HS-5 (cell line): ENCODE results near the gene CFAP65.

ENCODE experiments used
- DNase-seq: peaks from one replicate; pipeline ENCODE4 v3.0.0-alpha.2; 2012; ENCODE audit warnings: low read depth

CFAP65 gene

DNA sequence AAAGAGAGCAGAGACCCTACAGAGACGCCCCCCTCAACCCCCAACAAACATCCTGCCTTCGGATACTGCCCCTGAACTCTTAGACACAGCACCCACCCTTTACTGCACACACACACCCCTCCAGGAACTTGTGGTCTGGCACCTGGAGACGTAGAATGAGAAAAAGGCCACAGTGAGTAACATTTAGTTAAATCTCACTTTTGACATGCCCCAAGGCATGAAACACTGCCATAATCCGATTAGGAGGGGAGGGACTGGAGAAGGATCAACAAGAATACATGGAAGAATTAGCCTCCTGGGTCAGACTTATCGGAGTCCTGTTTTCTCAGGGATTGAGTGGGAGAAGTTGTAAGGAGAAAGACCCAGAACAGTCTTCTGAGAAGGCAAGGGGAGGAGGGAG lies 77.7 kb downstream of the CFAP65 start:
- peak; percentile 24 for DNase-seq

DNA sequence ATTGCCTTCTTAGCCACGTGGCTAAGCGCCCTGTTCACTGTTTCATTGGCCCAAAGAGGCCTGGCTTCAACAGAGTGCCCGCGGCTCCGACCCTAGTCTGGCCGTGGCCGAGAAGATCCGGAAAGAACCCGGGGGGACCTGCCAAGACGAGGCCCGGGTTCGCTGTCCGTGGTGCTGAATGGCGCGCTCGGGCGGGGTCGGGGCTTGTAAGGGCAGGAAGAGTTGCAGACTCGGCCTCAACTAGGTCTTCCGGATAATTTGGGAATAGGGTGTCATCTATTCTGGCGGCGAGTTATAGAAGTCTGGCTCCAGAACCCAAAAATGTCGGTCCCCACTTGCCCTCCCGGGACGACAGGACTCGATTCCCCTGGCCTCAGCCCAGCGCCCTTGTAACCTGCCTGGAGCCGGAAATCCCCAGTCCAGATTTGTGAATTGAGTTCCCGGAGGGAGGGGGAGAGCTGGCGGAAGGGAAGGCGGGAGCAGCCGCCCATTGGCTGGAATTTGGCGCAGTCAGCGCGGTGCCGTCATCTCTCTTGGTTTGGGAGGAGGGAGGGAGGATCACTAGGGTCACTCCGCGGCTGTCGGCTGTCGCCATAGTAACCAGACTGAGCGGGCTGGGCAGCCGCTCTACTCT lies 78.3 kb downstream of the CFAP65 start:
- DNase-seq: no peak

DNA sequence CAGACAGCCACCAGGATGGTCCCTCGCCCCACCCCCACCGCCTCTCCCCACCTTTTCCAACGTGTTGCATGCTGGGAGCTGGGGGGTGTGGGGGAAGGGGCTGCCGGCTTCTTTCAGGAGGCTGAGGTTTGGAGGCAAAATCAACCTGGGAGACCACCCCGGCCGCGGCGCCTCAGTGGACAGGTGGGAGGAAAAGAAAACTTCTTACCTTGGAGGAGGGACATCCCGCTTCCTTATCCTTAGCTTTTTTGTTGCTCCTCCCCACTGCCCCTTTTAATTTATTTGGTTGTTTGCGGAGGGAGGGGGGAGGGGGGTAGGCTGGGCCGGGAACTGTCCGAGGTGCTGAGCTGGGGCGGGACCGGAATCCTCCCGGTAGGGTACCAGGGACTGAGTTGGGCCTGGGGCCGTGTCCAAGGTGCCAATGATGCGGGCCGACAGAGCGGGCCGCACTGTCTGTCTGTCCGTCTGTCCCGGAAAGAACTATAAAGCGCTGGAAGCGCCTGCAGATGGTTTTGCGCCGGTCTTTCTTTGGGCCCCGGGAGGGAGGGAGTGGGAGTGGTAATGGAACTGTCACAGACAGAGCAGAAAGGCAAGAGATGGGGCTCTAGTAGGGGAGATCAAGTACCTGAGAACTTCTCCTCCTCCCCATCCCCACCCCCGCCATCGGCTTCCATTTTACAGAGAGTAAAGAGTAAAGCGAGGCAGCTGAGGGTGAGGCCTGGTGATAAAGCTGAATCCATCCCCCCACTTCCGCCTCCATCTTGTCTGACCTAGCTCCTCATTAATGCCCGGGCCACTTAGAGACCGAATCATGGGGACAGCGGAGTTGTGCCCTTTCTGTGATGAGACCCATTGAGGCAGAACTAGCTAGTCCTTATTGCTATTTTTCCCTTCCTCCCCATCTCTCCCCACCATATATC lies 79.4 kb downstream of the CFAP65 start:
- no peak for DNase-seq

DNA sequence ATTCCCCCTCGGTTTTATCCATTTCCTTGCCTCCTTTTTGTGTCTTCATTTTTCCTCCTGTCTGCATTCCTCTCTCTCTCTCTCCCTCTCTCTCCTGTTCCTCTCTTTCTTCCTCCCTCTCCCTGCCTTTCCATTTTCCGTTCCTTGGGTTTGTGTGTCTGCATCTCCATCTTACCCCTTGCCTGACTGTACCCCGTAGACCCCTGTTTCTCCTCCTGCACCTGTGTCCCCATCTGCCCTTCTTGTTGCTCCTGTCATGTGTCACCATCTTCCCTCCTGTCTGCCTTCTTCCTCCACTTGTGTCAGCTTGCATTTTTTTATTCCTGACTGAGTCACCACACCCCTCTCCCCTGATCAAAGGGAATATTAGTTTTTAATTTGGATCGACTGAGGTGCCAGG lies 80.1 kb downstream of the CFAP65 start:
- DNase-seq: no peak

DNA sequence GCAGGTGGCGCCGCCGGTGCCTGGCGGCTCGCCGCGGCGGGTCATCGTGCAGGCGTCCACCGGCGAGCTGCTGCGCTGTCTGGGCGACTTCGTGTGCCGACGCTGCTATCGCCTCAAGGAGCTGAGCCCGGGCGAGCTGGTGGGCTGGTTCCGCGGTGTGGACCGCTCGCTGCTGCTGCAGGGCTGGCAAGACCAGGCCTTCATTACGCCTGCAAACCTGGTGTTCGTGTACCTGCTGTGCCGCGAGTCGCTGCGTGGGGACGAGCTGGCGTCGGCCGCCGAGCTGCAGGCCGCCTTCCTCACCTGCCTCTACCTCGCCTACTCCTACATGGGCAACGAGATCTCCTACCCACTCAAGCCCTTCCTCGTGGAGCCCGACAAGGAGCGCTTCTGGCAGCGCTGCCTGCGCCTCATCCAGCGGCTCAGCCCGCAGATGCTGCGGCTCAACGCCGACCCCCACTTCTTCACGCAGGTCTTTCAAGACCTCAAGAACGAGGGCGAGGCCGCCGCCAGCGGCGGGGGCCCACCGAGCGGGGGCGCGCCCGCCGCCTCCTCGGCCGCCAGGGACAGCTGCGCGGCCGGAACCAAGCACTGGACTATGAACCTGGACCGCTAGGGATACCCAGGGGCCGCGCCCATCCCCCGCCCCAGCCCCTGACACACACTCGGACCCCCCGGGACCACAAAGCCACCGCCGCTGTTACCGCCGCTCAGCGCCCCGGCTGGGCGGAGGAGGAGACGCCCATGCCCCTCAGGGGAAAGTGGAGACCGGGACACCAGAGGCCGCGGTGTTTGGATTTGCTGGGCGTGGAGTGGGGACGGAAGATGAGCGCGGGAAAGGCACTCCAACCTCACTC lies 80.8 kb downstream of the CFAP65 start:
- DNase-seq: no peak

DNA sequence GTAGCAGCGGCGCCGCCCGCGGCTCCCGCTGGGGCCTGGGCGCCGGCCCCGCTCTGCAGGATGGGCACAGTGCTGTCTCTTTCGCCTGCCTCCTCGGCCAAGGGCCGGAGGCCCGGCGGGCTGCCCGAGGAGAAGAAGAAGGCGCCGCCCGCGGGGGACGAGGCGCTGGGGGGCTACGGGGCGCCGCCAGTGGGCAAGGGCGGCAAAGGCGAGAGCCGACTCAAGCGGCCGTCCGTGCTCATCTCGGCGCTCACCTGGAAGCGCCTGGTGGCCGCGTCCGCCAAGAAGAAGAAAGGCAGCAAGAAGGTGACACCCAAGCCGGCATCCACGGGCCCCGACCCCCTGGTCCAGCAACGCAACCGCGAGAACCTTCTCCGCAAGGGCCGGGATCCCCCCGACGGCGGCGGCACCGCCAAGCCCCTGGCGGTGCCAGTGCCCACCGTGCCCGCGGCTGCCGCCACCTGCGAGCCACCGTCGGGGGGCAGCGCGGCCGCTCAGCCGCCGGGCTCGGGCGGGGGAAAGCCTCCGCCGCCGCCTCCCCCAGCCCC lies 81.5 kb downstream of the CFAP65 start:
- DNase-seq: no peak

DNA sequence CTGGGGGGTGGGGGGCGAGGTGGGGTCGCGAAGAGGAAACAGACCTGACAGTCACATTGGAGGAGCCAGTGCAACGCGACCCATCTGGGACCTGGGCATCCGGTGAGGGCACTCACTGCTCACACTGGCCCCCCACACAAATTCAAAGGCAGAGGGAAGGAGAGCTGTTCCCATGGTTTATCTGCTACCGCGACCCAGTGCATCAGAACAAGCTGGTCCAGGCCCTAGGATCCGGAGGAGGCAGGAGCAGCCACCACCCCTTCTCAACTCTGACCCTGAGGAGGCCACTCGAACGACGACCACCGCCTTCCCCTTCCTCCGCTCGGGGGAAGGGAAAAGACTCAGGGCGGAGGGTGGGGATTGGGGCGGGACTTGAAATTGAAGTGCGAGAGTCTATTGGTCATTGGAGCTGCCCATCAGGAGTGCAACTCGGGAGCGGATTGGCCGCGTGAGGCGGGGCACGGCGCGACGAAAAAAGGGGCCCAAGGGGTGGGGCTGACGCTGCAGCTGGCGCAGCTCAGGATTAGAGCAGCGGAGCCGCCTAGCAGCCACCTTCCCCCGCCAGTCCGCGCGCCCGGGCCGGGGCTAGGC lies 82.1 kb downstream of the CFAP65 start, which contains the start of gene CDK5R2:
Gene CDK5R2, plus strand, starts transcription at position 526 of the 591 bp plus-strand sequence. CDS start 155 bp downstream, outside the sequence.
- peak; percentile 72 for DNase-seq

DNA sequence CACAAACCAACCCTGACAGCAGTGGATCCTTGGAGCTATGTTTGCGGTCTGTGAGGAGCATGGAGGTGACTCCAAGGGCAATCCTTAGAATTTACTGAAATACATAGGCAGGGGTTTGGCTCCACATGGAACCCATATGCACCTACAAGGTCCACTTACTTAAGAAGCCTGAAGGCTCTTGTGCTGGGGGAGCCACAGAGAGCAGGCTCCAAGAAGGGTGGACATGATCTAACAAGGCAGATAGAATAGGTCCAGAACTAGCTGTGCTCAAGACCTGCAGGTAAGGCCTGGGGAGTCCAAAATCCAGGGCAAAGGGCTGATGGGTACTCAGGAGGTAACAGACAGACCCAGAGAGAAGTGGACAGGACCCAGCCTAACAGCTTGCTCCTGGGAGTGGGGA lies 83.0 kb downstream of the CFAP65 start:
- no peak for DNase-seq

DNA sequence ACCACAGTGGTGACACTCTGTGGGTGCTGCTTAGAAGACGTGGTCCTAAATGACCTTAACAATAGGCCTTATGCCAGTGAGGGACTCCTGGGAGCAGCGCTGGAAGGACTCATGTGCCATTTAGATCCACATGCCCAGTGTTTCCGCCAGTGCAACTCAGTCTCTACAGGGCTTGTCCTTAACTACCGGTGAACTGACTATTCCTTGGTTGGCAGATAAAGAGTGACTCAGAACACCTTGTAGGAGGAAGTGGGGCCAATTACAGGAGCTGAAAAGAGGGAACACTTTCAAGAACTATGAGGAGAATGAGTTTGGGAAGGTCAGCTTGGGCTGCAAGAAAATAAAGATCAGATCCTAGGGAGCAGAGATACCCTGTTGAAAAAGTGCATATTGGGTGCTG lies 83.6 kb downstream of the CFAP65 start:
- no peak for DNase-seq

DNA sequence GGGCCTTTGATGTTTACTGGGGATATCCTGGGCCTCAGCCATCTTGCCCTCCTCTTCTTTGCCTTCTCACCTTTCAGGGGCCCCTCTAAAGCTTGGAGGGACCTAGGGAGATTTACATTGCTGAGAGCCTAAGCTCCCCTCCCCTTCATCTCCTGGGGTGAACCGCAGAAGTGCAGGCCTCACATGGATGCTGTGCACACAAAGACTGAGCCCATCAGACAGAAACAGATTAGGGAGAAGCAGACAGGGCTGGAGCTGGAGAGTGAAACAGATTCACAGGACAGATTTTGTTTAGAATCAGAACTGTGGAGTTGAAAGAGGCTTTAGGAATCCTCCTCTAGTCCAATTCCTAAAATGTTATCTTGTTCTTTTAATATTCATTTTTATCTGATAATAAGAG lies 85.3 kb downstream of the CFAP65 start:
- no peak for DNase-seq

DNA sequence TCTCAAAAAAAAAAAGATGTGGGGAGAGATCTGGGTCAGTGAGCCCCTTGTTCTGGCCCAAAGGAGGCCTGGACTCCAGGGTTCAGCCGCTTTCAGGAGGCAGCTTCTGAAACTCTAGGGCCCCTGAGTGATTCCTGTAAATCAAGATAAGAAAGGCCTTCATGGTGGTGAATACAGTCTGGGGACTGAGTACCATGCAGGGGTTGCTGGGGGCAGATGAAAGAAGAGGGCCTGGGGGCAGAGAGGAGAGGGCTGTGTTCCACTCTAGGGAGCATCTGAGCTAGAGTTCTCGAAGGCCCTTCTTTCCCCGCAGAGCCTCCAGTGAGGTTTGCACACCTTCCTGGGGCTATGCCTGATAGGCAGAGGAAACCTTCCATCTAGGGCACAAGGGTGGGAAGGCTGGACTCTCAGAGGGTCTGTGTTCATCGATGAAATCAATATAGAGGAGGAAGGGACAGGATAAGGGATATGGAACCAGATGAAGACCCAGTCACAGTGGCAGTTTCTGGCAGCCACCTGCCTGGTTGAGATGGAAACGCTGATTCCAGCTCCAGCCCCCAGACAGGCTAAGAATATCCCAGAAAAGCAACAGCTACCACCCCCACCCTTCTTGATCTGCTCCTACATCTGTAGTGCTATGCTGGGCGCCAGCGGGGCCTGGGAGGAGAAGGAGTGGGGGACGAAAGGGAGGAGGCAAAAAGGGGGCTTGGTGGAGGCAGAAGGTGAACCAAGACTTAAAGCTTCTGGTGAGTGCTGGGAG lies 86.6 kb downstream of the CFAP65 start:
- no peak for DNase-seq

DNA sequence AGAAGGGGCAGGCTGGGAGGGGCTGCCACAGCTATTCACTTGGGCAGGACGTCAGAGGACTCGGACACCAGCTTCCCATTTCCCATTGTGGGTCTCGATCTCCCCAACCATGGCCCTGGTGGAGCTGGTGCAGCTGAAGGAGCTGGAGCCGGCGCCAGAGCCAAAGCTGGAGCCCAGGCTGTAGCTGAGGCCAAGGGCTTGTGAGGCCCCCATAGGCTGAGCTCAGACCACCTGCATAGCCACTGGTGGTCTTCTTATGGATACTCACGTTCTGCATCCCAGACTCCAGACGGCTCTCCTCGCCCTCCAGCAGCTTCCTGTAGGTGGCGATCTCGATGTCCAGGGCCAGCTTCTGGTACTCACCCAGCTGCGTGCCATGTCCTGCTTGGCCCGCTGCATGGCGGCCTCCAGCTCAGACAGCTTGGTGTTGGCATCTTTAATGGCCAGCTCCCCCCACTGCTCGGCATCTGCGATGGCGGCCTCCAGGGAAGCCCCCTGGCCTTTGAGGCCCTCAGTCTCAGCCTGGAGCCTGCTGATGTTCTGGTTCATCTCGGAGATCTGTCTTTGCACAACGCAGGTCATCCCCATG lies 87.9 kb downstream of the CFAP65 start:
- no peak for DNase-seq
